GM19043 (cell line): ENCODE results near the gene CTNND1.
"Not testable (repeated sequence)": the region's sequence is repeated elsewhere in the genome, so short reads cannot be mapped to it uniquely, and the experiment has no call there.

Experiments used
- ATAC-seq: cut with Tn5 transposase; IDR thresholded peaks from one replicate; pipeline ENCODE4 v1.9.1; 2021; ENCODE audit warnings: low read depth; ENCODE audit not compliant: unreplicated experiment

The CTNND1 gene

DNA sequence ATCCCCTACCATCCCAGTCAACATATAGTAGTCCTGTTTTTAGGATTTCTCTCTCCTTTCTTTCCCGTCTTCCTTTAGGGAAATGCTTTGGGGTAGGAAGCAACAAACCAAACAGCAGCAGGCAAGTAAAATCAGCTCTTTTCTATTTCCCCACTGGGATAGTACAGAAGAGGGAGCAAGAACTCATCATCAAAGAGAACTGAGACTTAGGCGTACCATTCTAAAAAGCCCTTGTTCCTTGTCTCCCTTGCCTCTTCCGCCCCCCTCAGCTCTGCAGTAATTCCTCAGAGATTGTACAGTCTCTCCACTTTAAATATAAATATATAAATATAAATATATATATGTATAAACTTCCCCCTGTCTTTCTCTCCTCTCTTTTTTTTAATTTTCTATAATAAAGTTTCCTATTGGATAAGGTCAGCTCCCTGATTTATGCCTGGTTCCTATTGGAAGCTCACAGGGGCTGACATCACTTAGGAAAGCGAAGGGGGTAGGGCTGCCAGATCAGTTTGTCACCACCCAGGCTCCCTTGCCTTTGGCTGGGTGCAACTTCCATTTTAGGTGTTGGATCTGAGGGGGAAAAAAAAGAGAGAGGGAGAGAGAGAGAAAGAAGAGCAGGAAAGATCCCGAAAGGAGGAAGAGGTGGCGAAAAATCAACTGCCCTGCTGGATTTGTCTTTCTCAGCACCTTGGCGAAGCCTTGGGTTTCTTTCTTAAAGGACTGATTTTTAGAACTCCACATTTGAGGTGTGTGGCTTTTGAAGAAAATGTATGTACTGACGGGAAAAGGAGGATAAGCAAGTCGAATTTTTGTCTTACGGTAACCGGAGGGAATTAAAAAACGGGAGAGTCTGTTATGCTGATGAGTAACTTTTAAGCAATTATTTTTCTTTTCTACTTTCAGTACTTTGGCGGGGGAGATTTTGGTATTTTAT is at the start of gene CTNND1:
CTNND1 (plus strand) TSS at position 502 of the 934 bp plus-strand sequence. CDS start 29,677 bp downstream, outside the sequence.
- ATAC-seq = peak; percentile 95

DNA sequence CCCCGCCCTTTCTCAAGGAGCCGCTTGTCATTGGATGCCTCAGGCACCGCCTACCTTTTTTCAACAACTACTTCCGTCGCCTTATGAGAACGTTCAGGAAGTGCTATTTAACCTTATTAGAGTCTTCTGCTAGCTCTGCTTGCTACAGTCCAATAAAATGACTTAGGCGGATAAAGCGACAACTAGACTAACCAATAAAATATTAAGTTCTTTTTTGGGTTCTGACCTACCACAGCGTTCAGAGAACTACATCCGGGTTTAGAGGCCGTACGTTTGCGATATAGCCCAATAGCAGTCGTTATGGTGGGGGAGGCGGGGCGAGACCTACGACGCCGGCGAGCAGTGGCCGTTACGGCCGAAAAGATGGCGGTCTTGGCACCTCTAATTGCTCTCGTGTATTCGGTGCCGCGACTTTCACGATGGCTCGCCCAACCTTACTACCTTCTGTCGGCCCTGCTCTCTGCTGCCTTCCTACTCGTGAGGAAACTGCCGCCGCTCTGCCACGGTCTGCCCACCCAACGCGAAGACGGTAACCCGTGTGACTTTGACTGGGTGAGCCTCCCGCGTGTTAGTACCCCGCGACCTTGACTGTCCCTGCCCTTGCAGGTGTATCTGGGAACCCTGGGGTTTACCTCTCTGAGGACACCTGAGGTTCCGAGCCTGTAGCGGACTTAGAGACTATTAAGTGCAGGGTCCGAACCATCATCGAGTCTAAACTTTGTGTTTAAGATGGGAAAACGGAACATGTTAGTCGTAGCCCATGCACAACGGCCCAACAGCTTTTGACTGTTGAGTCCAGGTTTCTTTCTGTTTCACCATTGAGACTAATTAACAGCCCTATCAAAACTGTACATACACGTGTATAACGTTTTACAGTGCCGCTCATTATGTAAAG is 49.1 kb upstream of the CTNND1 start, which contains the start of gene TMX2:
TMX2 (plus strand) TSS at position 338 of the 895 bp plus-strand sequence; CDS start at position 364, 26 bp downstream.
- peak; percentile 93 for ATAC-seq

GRCh38 chr11:57713835-57714234 is 47.8 kb upstream of the CTNND1 start:
- no peak for ATAC-seq

DNA sequence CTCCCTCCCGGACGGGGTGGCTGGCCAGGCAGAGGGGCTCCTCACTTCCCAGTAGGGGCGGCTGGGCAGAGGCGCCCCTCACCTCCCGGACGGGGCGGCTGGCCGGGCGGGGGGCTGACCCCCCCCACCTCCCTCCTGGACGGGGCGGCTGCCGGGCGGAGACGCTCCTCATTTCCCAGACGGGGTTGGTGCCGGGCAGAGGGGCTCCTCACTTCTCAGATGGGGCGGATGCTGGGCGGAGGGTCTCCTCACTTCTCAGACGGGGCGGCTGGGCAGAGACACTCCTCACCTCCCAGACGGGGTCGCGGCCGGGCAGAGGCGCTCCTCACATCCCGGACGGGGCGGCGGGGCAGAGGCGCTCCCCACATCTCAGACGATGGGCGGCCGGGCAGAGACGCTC is 44.9 kb upstream of the CTNND1 start:
- not testable (repeated sequence) for ATAC-seq

- no peak for ATAC-seq
Measured at GRCh38 chr11:57727185-57727584, 34.4 kb upstream of the CTNND1 start.

DNA sequence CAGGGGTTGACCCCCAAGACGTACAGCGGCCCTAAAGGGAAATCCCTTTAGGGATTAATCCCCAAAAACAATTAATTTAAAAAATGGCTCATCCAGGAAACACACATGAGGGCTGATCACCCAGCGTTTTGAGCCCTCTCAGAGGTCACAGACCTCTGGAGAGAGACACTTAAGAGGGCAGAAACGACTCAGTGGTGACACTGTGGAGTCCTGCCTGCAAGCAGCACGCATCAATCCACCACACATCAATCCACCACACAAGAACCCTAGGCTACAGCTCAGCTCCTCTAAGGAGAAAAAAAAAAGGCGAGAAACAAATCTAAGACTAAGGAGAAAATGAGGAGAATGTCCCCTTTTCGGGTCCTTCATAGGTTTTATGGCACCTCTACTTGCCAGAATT is 32.8 kb upstream of the CTNND1 start:
- ATAC-seq = no peak

GRCh38 chr11:57729479-57729878 is 32.1 kb upstream of the CTNND1 start:
- no peak for ATAC-seq

GRCh38 chr11:57732661-57733060 is 28.9 kb upstream of the CTNND1 start:
- no peak for ATAC-seq

- ATAC-seq = no peak
Measured at GRCh38 chr11:57735619-57736298, 25.8 kb upstream of the CTNND1 start.

- peak; percentile 88 for ATAC-seq
Measured at GRCh38 chr11:57741132-57742086, 20.2 kb upstream of the CTNND1 start, which contains the start of gene SELENOH. TSS of gene SELENOH (plus strand) at chr11:57741491. CDS start at chr11:57741596, 105 bp downstream.

- ATAC-seq = no peak
Measured at GRCh38 chr11:57742087-57742452, 19.5 kb upstream of the CTNND1 start.

GRCh38 chr11:57744357-57744756 is 17.2 kb upstream of the CTNND1 start:
- ATAC-seq = no peak

- ATAC-seq = no peak
Measured at GRCh38 chr11:57745206-57745605, 16.4 kb upstream of the CTNND1 start.

DNA sequence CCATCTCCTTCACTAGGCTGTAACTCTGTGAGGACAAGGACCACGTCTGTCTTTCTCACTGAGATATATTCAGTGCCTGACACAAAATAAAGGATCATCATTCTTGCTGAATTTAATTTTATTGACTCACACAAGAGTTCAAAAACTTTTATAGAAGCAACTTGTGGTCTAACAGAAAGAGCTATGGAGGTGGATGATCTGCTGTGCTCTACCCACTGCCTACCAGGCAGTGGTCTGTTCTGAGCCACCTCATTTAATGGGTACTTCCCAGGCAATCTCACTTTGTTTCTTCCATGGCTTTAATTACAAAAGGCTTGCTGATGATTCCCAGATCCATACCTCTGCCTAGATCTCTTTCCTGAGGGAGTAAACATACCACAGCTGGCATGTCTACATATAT is 14.7 kb upstream of the CTNND1 start:
- no peak for ATAC-seq

DNA sequence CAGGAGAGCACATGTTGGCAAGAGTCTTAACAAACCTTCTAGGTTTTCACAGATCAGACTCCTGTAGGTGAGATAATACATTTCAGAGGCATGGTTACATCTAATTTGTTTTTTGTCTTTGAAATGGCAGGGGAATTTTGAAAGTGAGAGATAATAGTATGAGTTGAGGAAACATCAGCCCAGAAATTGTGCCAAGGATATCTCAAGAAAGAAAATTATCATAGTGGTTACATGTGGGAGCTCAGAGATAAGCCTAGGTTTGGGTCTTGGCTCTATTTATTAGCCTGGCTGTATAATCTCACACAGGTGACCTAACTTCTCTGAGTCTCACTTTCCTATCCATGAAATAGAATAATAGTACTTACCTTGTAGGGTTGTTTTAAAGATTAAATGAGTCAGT is 10.4 kb upstream of the CTNND1 start:
- no peak for ATAC-seq

DNA sequence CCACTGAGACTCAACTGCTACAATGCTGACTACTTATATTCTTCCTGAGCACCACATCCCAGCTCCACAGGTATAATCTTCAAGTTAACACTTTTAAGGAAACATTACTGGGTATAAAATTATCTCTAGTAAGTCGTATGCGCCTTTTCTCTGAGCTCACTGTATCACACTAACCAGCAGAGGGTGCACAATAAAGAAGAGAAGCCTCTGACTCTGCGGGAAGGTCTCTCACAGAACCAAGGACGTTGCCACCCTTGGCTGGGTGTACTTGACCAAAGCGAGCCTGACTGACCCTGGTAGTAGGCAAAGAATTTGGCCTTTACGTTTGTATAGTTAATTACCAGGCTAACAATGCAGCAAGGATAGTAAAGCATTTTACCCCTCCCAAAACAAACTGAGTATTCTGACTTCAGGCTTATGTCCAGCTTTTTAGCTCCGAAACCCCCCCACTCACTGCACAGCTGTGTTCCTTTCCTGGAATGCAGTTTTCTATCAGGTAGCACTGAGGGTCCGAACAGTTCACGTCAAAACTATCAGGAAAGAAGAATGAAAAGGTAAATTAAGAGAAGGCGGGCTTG is 9.8 kb upstream of the CTNND1 start, which contains the start of gene BTBD18:
BTBD18 (minus strand) TSS at position 144 of the 578 bp plus-strand sequence. CDS start 631 bp downstream, outside the sequence.
- ATAC-seq = no peak

DNA sequence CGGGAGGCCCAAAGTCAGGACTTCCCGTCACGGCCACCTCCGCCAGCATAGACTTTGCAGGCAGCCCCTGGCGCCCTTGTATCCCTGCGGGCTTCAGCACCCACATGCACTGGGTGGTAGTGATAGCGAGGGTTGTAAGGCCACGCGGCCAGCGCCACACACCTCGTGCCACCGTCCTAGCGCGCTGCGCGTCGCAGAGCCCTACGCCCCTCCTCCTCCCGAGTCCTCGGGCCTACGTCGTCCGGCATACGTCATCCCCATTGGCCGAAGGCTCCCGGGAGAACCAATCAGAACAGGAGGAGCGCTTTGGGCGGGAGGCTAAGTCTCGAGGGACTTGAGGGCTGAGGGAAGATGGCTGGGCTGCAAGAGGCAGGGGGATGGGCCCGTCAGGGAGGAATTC is 8.6 kb upstream of the CTNND1 start:
- no peak for ATAC-seq

GRCh38 chr11:57758174-57758573 is 3.4 kb upstream of the CTNND1 start:
- ATAC-seq = no peak
